Measurements from ENCODE around the gene ZMAT5.
A peak's percentile ranks its signal among the peaks of the same experiment; 100 is the strongest.

The ZMAT5 gene

GRCh38 chr22:29726512-29727130, 40.2 kb downstream of the ZMAT5 start:
- no peak for DNase-seq

- no peak for DNase-seq
These were observed 40.7 kb downstream of the ZMAT5 start for GRCh38 chr22:29726106-29726505.

GRCh38 chr22:29724843-29725242, 42.0 kb downstream of the ZMAT5 start:
- no peak for DNase-seq

GRCh38 chr22:29723766-29724165, 43.0 kb downstream of the ZMAT5 start:
- DNase-seq: no peak

- DNase-seq: no peak
These were observed 44.2 kb downstream of the ZMAT5 start for GRCh38 chr22:29722587-29722986.

- DNase-seq: no peak
These were observed 44.7 kb downstream of the ZMAT5 start for GRCh38 chr22:29722151-29722550.

- no peak for DNase-seq
These were observed 45.9 kb downstream of the ZMAT5 start for GRCh38 chr22:29720811-29721323.

GRCh38 chr22:29719899-29720645, 46.7 kb downstream of the ZMAT5 start, which contains the start of gene CABP7:
TSS of gene CABP7 (plus strand) at chr22:29720003. CDS start at chr22:29720425, 422 bp downstream.
- no peak for DNase-seq

GRCh38 chr22:29718949-29719898, 47.6 kb downstream of the ZMAT5 start:
- DNase-seq: no peak

GRCh38 chr22:29717789-29718188, 49.0 kb downstream of the ZMAT5 start:
- no peak for DNase-seq

- peak; percentile 58 for DNase-seq
These were observed 49.8 kb downstream of the ZMAT5 start for GRCh38 chr22:29716814-29717545.

GRCh38 chr22:29715705-29716104, 51.1 kb downstream of the ZMAT5 start:
- no peak for DNase-seq

GRCh38 chr22:29715240-29715639, 51.6 kb downstream of the ZMAT5 start:
- no peak for DNase-seq

- DNase-seq: no peak
These were observed 53.6 kb downstream of the ZMAT5 start for GRCh38 chr22:29713156-29713727.

- DNase-seq: peak; percentile 0
These were observed 54.7 kb downstream of the ZMAT5 start for GRCh38 chr22:29712119-29712518.

- no peak for DNase-seq
These were observed 55.7 kb downstream of the ZMAT5 start for GRCh38 chr22:29710922-29711593.

GRCh38 chr22:29710193-29710592, 56.6 kb downstream of the ZMAT5 start:
- DNase-seq: no peak

GRCh38 chr22:29707471-29707870, 59.3 kb downstream of the ZMAT5 start:
- DNase-seq: no peak

GRCh38 chr22:29707010-29707409, 59.8 kb downstream of the ZMAT5 start:
- DNase-seq: no peak

- DNase-seq: no peak
These were observed 60.3 kb downstream of the ZMAT5 start for GRCh38 chr22:29706486-29706885.

- DNase-seq: no peak
These were observed 61.2 kb downstream of the ZMAT5 start for GRCh38 chr22:29705651-29706050.

All from HCEC 1CT (cell line).